AG10803 (cell line): ENCODE data around the gene YWHAH.

Source experiments
- DNase-seq: peaks from one replicate; pipeline ENCODE4 v3.0.0; 2010; ENCODE audit warnings: low read depth
- H3K4me3 ChIP-seq: 2 replicates; pipeline ENCODE4 v1.5.1; 2011; ENCODE audit warnings: mild to moderate bottlenecking, low read length, control low read depth
- CTCF ChIP-seq: conservative IDR thresholded peaks from 2 replicates; pipeline ENCODE4 v1.5.1; 2011; ENCODE audit warnings: mild to moderate bottlenecking, low read length, control low read depth, inconsistent platforms

The YWHAH gene

DNA sequence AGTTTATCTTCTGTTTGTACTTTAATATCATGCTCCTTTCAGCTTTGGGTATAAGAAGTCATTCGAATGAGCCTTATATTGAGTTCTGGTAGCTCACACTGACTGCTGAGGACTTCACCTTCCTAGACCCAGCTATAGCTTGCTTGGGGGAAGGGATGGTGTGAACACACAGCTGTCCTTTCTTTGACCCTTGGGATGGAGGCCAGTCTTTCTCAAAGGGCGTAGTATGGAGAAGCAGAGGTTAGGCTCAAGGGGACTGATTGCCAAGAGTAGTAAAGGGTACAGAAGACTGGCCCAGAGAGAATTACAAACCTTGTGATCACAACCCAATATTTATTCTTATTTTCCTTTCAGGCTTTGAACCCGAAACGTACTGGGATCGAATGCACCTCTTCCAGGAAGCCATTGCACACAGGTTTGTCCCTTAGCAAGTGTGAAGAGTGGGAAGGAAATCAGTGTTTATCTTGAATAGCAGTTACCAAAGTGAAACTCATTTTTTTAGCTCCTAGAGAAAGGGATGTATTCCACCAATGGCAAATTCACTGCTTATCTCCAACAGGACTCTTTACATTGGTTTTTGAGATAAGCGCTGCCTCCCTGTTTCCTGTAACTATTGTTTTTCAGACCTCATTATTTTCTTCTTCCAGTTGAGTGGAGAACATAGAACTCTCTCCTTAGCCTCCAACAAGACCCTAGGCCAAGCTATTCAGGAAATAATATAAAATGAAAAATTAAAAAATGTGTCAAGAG, 42.8 kb upstream of the YWHAH start:
- no peak overlapping the region for H3K4me3 ChIP-seq
- no peak for TF ChIP-seq CTCF
- DNase-seq: no peak

- TF ChIP-seq CTCF: no peak
- DNase-seq: no peak
- H3K4me3 ChIP-seq: no peak overlapping the region
Observed at GRCh38 chr22:31904651-31905050, 39.7 kb upstream of the YWHAH start.

GRCh38 chr22:31905356-31905755, 39.0 kb upstream of the YWHAH start:
- no peak for DNase-seq
- no peak for TF ChIP-seq CTCF
- no peak overlapping the region for H3K4me3 ChIP-seq

- DNase-seq: no peak
- H3K4me3 ChIP-seq: no peak overlapping the region
- no peak for TF ChIP-seq CTCF
Observed at GRCh38 chr22:31906086-31906485, 38.2 kb upstream of the YWHAH start.

DNA sequence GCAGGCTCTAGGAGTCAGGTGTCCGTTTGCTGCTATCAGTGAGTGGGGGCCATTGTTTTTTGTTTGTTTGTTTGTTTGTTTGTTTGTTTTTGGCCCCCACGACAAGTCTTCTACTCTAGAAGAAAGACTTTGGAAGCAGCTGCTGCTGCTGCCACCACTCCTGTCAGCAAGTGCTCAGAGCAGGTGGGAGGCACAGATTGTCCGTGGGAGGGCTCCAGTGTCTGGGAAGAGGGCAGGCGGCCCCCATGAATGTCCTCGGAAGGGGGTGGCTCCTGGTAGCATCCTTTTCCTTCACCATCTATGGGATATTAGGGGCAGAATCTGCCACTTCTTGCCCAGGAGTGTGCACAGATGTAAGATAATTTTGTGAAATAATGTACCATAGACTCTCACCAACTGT, 37.8 kb upstream of the YWHAH start:
- DNase-seq: no peak
- no peak for TF ChIP-seq CTCF
- H3K4me3 ChIP-seq: no peak overlapping the region

DNA sequence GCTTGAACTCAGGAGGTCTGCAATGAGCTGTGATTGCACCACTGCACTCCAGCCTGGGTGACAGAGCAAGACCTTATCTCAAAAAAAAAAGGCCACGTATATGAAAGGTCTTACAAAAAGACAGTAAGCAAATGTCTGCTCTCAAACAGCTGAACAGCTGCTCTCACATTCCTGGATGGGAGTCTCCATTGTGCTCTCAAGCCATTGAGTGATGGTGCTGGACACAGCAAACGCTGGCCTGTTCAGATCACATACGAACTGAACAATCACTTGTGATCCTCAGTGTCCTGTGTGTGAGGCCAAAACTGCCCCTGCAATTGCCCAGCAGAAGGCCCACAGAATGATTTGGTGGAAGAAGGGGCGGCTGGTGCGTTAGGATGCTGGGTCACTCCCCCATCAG, 34.4 kb upstream of the YWHAH start:
- no peak for DNase-seq
- no peak for TF ChIP-seq CTCF
- H3K4me3 ChIP-seq: no peak overlapping the region

GRCh38 chr22:31911565-31912406, 32.5 kb upstream of the YWHAH start:
- no peak overlapping the region for H3K4me3 ChIP-seq
- no peak for TF ChIP-seq CTCF

More at GRCh38 chr22:31911565-31912406, 32.5 kb upstream of the YWHAH start:
- no peak for DNase-seq
